Nephron progenitor cell (in vitro differentiated cells): ENCODE results near the gene KIF19.

Experiments
- DNase-seq: peaks from one replicate; pipeline ENCODE4 v3.0.0; 2021
- H3K27ac Mint-ChIP-seq: 2 replicates; pipeline ENCODE4 v1.8.0; 2021; ENCODE audit warnings: mild to moderate bottlenecking, moderate library complexity, mixed read lengths
- H3K27me3 Mint-ChIP-seq: 2 replicates; pipeline ENCODE4 v1.8.0; 2021; ENCODE audit warnings: mild to moderate bottlenecking, low read depth, mixed read lengths; ENCODE audit not compliant: poor library complexity
- H3K36me3 Mint-ChIP-seq: 2 replicates; pipeline ENCODE4 v1.8.0; 2021; ENCODE audit warnings: low read depth, mixed read lengths
- H3K4me1 Mint-ChIP-seq: 2 replicates; pipeline ENCODE4 v1.8.0; 2021; ENCODE audit warnings: mixed read lengths
- H3K4me3 Mint-ChIP-seq: 2 replicates; pipeline ENCODE4 v1.8.0; 2021; ENCODE audit warnings: mild to moderate bottlenecking, moderate library complexity, mixed read lengths
- H3K9me3 Mint-ChIP-seq: 2 replicates; pipeline ENCODE4 v1.8.0; 2021; ENCODE audit warnings: mild to moderate bottlenecking, moderate library complexity, mixed read lengths
- CTCF ChIP-seq: fragments of 200-600 bp; sonication (generic); IDR thresholded peaks from 2 replicates; pipeline ENCODE4 v1.5.0; 2021; ENCODE audit warnings: antibody characterized with exemption

Gene KIF19

DNA sequence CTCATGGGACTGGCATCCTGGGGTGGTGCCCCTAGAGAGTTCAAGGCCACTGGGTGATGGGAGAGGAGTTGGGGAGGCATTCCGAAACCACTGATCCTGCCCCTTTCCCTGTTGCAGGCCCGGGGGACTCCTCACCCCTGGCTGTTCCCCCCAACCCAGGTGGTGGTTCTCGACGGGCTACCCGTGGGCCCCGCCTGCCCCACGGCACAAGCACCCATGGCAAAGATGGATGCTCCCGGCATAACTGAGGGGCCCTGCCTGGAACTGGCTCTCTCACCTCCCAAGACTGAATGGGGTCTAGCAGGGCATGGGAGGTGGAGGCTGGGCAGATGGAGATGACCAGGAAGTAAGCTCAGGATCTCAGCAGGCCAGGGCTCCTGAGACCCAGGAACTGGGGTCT lies 29.0 kb downstream of the KIF19 start:
- DNase-seq, result no peak
- Mint-ChIP-seq H3K4me3 (no peak overlapping the region), H3K27ac (no peak overlapping the region), H3K27me3 (peaks cover 90% of the 10 kb centered on the region), H3K36me3 (no peaks in the 10 kb centered on the region), H3K4me1 (peaks cover 11% of the 10 kb centered on the region), H3K9me3 (no peaks in the 10 kb centered on the region)
- no peak for TF ChIP-seq CTCF

DNA sequence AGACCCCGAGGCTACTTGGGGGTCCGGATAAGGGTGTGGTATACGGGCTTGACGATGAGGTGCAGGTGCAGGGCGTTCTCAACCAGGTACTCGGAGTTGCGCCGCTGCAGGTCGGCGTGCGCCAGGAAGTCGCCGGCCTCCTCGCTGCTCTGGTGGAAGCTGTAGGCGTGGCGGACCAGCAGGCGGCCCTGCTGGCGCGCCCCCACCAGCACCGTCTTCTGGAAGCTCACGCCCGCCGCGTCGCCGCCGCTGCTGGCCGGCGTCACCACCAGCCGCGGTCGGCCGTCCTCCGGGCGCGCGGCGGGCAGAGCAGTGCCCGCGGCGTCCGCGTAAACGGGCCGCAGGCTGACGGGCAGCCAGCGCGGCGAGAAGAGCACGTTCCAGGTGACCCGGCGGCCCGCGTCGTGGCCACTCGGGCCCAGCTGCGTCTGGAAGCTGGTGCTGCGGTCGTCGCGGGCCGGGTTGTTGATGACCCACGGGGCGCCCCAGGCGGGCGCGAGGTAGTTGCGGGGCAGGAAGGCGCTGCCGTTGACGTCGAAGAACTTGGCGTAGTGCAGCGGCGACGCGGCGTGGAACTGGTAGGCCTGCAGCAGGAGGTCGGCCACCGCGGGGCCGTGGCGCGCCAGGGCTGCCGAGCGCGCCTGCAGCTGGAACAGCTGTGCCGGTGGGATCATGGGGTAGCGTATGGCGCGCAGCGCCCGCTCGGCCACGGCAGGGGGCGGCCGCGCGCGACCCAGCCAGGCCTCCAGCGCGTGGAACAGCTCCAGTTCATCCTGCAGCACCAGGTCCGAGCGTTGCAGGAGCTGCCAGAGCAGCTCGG lies 30.8 kb downstream of the KIF19 start:
- Mint-ChIP-seq H3K27ac (no peak overlapping the region), H3K4me3 (no peak overlapping the region), H3K36me3 (no peaks in the 10 kb centered on the region), H3K4me1 (peaks cover 24% of the 10 kb centered on the region), H3K9me3 (no peaks in the 10 kb centered on the region), H3K27me3 (peaks cover 83% of the 10 kb centered on the region)
- peak; percentile 46 for DNase-seq
- TF ChIP-seq CTCF, result no peak

- peaks cover 77% of the 10 kb centered on the region for H3K27me3 Mint-ChIP-seq
Observed at GRCh38 chr17:74357466-74357809, 31.4 kb downstream of the KIF19 start.

GRCh38 chr17:74358697-74359096 lies 32.7 kb downstream of the KIF19 start:
- Mint-ChIP-seq H3K4me3 (no peak overlapping the region), H3K4me1 (peaks cover 34% of the 10 kb centered on the region), H3K27me3 (peaks cover 71% of the 10 kb centered on the region), H3K9me3 (no peaks in the 10 kb centered on the region), H3K36me3 (no peaks in the 10 kb centered on the region), H3K27ac (no peak overlapping the region)
- TF ChIP-seq CTCF, result no peak
- DNase-seq, result no peak

More at GRCh38 chr17:74357466-74357809, 31.4 kb downstream of the KIF19 start:
- no peak overlapping the region for H3K4me3 Mint-ChIP-seq
- no peaks in the 10 kb centered on the region for H3K36me3 Mint-ChIP-seq
- no peaks in the 10 kb centered on the region for H3K9me3 Mint-ChIP-seq
- DNase-seq, result no peak
- TF ChIP-seq CTCF, result no peak
- H3K27ac Mint-ChIP-seq, result no peak overlapping the region
- H3K4me1 Mint-ChIP-seq, result peaks cover 30% of the 10 kb centered on the region

DNA sequence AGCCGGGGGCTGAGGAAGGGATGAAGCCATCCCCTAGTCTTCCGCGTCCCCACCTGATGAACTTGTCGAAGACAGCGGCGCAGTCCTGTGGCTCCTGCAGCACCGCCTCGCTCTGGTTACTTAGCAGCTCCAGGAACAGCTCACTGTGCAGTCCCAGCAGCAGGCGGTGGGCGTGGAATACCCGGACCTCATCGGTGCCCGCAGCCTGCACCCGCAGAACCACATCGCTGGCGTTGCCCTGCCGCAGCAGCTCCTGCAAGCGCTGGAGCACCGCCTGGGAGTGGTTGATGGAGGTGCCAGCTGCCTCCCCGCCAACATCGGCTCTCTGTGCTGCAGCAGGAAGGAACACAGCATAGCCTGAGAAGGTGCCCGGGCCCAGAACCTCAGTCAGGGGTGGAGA lies 33.9 kb downstream of the KIF19 start:
- DNase-seq, result no peak
- Mint-ChIP-seq H3K27ac (no peak overlapping the region), H3K36me3 (no peaks in the 10 kb centered on the region), H3K9me3 (no peaks in the 10 kb centered on the region), H3K27me3 (peaks cover 67% of the 10 kb centered on the region), H3K4me3 (no peak overlapping the region), H3K4me1 (peaks cover 37% of the 10 kb centered on the region)
- TF ChIP-seq CTCF, result no peak

DNA sequence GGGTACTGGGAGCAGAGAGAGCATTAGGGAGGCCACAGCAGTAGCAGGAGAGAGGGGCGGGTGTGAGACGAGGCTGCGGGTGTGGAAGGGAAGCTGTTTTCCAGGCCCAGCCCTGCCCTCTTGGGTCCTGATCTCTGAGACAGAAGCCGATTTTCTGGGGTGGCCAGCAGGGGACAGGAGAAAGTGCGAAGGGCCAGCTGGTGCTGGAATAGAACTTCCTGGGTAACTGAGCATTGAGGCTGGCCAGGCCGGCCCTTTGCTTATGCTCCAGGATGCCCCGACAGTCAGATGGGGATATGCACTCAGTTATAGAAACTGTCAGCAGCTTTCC lies 34.8 kb downstream of the KIF19 start:
- Mint-ChIP-seq H3K27ac (no peak overlapping the region), H3K4me1 (peaks cover 37% of the 10 kb centered on the region), H3K36me3 (no peaks in the 10 kb centered on the region), H3K4me3 (peak overlapping the region; percentile 57), H3K9me3 (no peaks in the 10 kb centered on the region), H3K27me3 (peaks cover 63% of the 10 kb centered on the region)
- TF ChIP-seq CTCF, result no peak
- DNase-seq, result no peak
